Measurements from ENCODE around the gene ALKAL2. TPM values are rescaled to one million over a fixed set of nuclear protein-coding genes. Genes with fewer than 3 reads are reported as not detected.

ALKAL2 gene
- total and polyA plus RNA-seq, 9 of the 15 experiments (the other 6 are each of a cell fraction or from before 2014, with no cell fraction given) = not detected

DNA sequence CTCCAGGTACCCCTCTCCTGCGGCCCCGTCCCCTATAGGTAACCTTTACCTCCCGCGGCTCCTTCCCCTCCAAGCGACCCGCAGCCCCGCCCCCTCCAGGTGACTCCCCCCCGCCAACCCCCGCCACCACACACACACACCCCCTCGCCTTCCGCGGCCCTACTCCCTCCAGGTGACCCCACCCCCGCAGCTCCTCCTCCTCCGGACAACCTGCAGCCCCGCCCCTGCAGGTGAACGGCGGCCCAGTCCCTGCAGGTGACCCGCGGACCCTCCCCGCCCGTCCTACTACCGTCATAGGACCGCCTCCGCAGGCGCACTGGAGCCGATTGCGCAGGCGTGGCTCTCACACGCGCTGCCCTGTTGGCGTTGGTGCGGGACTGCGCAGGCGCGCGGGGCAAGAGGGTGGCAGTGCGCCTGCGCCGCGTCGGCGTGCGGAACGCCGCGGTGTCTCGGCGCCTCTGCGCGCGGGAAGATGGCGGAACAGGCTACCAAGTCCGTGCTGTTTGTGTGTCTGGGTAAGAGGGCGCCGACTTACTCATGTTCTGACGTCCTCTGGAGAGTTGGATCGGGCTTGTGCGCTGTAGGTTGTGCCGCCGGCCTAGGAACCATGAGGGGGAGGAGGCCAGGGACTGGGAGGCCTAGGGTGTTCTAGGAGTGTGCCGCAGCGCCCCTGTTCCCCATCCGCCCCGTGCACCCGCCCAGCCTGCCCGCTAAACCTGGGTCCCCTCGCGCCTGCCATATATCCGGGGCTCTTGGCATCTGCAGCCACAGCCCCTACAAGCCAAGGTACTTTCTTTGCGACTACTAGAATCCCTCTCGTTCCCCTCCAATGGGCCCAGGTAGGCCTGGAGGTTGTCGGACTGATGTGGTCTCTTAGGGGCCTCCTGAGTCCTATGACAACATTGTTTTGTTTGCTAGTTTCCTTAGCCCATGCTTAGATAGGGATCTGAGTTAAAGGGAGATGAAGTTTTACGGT, 23.1 kb downstream of the ALKAL2 start, which contains the start of gene ACP1 (continued):
- TF ChIP-seq FOXJ2 (tag; IDR thresholded peaks at IDR 0.05) (peak; percentile 80), ZBTB7A (IDR thresholded peaks at IDR 0.05; ENCODE audit: borderline replicate concordance, control insufficient read depth, low read depth, low read length) (peak; percentile 39; the same call in 1 of the 2 replicates), ZNF431 (CRISPR knock-in tag; IDR thresholded peaks at IDR 0.05) (no peak), ZNF696 (CRISPR knock-in tag; conservative IDR thresholded peaks at IDR 0.05) (no peak), SIN3B (IDR thresholded peaks at IDR 0.05; ENCODE audit: low read depth) (peak; percentile 89), ZNF79 (CRISPR knock-in tag; IDR thresholded peaks at IDR 0.05; ENCODE audit: low read depth) (no peak), USF1 (CRISPR knock-in tag; IDR thresholded peaks at IDR 0.05) (peak; percentile 34; the same call in 1 of the 2 replicates), ZBTB11 (CRISPR knock-in tag; IDR thresholded peaks at IDR 0.05) (peak in 1 of 3 experiments; percentile 62; a peak in 1 of 6 replicates), NR2F6 (CRISPR knock-in tag; IDR thresholded peaks at IDR 0.05) (no peak), MEF2D (tag; conservative IDR thresholded peaks at IDR 0.05; ENCODE audit: low read depth) (no peak), NFRKB (IDR thresholded peaks at IDR 0.05; ENCODE audit: low read depth) (peak; percentile 64), TRIM28 (IDR thresholded peaks at IDR 0.05) (no peak), MAZ (CRISPR knock-in tag; conservative IDR thresholded peaks at IDR 0.05 in 1 of 2, IDR thresholded peaks at IDR 0.05 in 1 of 2) (peak in 1 of 2 experiments; percentile 61), NKRF (IDR thresholded peaks at IDR 0.05; ENCODE audit: borderline replicate concordance) (peak; percentile 83)
- TF ChIP-seq, protein P1, sequence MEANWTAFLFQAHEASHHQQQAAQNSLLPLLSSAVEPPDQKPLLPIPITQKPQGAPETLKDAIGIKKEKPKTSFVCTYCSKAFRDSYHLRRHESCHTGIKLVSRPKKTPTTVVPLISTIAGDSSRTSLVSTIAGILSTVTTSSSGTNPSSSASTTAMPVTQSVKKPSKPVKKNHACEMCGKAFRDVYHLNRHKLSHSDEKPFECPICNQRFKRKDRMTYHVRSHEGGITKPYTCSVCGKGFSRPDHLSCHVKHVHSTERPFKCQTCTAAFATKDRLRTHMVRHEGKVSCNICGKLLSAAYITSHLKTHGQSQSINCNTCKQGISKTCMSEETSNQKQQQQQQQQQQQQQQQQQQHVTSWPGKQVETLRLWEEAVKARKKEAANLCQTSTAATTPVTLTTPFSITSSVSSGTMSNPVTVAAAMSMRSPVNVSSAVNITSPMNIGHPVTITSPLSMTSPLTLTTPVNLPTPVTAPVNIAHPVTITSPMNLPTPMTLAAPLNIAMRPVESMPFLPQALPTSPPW (CRISPR knock-in tag; IDR thresholded peaks at IDR 0.05) = peak; percentile 84
